HG03066 (cell line): ENCODE data around the gene GAS2L1.

Source experiments
- ATAC-seq: cut with Tn5 transposase; IDR thresholded peaks from one replicate; pipeline ENCODE4 v1.9.1; 2021; ENCODE audit warnings: low read depth; ENCODE audit not compliant: unreplicated experiment

The GAS2L1 gene

DNA sequence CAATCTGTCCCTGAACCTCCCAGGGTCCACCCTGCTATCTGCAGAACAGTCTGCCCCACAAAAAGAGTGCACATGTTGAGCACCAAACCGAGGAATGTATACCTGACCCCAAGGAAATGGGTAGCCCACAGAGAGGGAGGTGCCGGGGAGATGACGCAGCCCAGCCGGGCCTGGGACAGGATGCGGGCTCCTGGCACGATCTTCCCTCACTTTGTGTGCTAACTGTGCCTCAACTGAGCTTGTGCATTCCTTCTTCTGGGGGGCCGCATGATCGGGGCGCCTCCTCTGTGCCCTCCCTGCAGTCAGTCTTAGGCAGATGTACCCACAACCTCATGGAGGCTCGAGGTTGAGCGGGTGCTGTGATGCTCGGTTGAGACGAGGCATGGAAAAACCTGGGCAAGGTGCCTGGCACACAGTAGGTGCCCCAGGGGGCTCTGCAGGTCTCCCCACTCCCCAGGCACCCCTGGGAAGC, 2.4 kb downstream of the GAS2L1 start:
- ATAC-seq: no peak

GRCh38 chr22:29309332-29310064, 3.0 kb downstream of the GAS2L1 start:
- no peak for ATAC-seq

DNA sequence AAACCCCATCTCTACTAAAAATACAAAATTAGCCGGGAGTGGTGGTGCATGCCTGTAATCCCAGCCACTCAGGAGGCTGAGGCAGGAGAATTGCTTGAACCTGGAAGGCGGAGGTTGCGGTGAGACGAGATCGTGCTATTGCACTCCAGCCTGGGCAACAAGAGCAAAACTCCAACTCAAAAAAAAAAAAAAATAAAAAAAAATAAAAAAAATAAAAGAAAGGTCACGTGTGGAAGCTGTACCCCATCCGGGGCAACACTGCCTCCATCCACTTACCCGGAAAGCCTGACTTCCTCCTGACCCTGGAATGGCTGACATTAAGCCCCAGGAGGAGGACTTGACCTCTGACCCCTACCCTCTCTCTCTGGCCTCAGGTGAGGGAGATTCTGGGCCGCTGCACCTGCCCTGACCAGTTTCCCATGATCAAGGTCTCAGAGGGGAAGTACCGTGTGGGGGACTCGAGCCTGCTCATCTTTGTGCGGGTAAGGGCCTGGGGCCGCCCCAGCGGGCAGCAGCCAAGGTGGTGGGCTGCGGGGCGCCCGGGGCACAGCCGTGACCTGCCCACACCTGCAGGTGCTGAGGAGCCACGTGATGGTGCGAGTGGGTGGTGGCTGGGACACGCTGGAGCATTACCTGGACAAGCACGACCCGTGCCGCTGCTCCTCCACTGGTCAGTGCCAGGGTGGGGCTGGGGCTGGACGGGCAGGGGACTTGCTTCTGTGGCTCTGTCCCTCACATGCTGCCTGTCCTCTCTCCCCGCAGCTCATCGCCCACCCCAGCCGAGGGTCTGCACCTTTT, 3.8 kb downstream of the GAS2L1 start:
- no peak for ATAC-seq

DNA sequence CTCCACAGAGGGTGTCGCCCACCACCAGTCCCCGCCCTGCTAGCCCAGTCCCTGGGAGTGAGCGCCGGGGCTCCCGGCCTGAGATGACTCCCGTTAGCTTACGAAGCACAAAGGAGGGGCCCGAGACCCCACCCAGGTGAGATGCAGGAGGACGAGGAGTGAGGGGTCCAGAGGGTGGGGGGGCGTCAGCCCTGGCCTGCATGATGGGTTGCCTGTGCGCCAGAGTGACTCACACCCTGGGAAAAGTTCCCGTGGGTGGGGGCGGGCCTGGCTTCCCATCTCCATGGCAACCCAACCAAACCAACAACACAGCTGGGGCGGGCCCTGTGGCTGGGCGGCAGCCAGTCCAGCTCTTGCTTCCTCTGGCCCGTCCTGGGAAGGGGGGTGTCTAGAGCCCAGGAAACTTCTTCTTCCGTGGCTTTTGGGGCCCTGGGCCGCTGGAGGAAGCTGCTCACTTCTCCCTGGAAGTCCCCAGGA, 4.5 kb downstream of the GAS2L1 start:
- no peak for ATAC-seq

- no peak for ATAC-seq
These were observed 5.2 kb downstream of the GAS2L1 start for GRCh38 chr22:29311464-29312217.

GRCh38 chr22:29312218-29313125, 6.0 kb downstream of the GAS2L1 start:
- no peak for ATAC-seq

GRCh38 chr22:29313126-29313575, 6.7 kb downstream of the GAS2L1 start:
- no peak for ATAC-seq

GRCh38 chr22:29313576-29314466, 7.4 kb downstream of the GAS2L1 start:
- ATAC-seq: no peak

DNA sequence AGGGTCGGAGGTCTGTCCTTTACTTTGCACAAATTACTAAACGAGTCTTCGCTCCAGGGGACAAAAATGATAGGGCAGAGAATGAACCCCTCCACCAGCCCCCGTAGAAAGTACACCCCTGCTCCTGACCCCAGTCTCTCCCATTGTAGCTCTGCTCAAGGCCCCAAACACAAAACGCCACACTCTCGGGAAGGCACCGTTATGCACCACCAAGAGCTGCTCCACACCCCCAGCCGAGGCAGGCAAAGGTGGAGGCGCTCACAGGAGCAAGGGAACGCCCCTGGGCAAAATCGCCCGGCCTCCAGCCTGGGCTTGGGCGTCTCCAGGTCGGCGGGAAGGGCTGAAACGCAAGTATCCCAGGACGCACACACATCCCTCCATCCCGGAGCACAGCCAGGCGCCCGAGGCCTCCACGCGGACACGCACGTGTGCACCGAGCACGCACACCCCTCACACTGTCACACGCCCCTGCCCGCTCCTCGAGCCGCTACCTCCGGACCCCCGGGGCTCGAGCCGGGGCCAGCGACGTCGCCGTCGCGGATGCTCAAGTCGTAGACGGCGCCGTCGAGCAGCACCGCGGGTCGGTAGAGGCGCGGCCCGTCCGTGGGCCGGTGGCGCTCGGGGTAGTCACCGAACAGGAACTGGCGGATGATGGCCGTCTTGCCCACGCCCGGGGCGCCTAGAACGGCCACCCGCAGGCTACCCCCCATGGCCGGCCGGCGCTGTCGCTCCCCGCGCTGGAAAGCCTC, 8.3 kb downstream of the GAS2L1 start:
- no peak for ATAC-seq

DNA sequence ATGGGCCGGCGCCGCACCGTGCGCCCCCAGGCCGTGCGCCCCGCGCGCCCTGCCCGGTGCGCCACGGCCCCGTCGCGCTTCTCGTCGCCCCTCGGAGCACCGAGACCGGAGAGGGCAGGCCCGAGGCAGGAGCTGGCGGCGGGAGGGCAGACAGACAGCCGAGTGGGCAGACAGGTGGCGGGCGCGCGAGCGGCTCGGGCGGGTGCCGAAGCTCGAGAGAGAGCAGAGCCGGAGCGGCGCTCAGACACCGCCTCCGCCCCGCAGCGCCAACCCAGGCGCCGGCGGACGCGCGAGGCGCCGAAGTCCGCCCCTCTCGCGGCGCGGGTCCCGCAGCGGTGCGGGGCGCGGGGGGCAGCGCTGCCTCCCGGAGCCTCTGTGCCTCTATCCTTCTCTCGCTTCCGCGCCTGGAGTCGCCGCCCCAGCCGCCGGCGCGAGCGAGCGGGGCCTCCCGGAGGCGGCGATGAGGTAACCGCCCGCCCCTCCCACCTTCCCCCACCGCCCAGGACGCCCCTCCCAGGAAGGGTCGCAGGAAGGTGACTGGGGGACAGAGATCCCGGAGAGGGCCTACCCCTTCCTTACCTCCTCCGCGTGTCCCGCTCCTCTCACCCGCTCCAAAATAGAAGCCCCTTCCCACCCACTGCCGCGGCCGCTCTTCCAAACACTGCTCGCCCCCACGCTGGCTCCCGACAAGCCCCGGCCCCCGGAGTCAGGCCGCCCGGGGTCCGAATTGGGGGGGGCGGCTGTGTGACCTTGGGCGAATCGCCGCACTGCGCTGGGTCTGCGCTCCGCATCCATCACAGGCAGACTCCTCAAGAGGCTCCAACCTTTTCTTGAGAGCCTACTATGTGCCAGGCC, 9.1 kb downstream of the GAS2L1 start, which contains the start of gene RASL10A:
Gene RASL10A, minus strand, starts transcription at position 412 of the 855 bp plus-strand sequence. CDS start 451 bp downstream, outside the sequence.
- ATAC-seq: no peak

GRCh38 chr22:29316141-29316828, 9.8 kb downstream of the GAS2L1 start:
- no peak for ATAC-seq

- ATAC-seq: no peak
These were observed 11.5 kb downstream of the GAS2L1 start for GRCh38 chr22:29317827-29318454.

DNA sequence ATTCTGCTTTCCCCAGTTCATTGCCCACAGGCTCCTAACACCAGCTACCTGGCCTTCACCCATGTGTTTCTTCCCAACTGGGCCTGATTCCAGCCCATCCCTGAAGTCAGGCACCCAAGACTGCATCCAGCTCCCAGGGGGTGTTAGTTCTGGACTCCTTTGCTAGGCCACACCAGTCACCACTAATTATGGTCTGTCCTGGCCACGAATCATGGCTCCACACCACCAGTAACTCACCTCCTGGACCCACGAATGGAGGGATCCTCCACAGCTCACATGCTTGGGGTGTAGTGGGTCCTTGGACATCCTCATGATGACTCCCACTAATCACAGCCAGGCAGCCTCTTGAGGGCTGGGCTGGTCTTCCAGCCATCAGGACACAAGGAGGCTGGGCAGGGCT, 12.6 kb downstream of the GAS2L1 start:
- ATAC-seq: no peak

DNA sequence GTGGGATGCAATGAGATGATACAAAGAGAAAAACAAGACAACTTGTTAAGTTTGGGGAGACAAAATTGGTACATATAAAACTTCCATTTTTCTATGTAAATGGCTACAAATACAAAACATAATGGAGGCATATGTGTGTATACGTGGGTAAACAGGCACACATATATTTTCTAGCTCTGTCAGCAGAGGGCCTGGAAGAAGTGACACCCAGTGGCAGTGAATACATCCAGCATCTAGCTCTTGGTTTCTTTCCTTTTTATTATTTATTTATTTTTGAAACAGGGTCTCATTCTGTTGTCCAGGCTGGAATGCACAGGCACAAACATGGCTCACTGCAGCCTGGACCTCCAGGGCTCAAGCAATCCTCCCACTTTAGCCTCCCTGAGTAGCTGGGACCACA, 14.1 kb downstream of the GAS2L1 start:
- no peak for ATAC-seq

- ATAC-seq: no peak
These were observed 17.2 kb downstream of the GAS2L1 start for GRCh38 chr22:29323641-29324040.

DNA sequence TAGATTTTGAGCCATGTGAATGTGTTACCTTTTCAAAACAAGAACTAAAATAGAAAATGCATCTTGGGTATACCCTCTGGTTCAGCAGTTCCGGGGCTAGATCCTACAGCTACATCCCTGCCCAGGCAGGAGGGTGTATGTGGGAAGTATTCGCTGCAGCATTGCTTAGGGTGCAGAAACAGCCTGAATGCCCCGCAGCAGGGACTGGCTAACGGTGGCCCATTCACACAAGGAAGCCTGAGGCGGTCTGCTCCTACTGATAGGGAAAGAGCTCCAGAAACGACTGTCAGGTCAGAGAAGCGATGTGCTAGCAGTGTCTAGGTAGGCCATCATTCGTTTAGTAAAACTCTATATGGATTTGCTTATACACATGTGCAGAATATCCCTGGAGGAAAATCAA, 18.9 kb downstream of the GAS2L1 start:
- ATAC-seq: no peak
